ENCODE results near the gene SLC8A3.

SLC8A3 gene

GRCh38 chr14:70189456-70190077 is 816 bp upstream of the SLC8A3 start:
- DNase-seq (ENCODE audit: low spot score) = no peak
- TF ChIP-seq, protein P1, sequence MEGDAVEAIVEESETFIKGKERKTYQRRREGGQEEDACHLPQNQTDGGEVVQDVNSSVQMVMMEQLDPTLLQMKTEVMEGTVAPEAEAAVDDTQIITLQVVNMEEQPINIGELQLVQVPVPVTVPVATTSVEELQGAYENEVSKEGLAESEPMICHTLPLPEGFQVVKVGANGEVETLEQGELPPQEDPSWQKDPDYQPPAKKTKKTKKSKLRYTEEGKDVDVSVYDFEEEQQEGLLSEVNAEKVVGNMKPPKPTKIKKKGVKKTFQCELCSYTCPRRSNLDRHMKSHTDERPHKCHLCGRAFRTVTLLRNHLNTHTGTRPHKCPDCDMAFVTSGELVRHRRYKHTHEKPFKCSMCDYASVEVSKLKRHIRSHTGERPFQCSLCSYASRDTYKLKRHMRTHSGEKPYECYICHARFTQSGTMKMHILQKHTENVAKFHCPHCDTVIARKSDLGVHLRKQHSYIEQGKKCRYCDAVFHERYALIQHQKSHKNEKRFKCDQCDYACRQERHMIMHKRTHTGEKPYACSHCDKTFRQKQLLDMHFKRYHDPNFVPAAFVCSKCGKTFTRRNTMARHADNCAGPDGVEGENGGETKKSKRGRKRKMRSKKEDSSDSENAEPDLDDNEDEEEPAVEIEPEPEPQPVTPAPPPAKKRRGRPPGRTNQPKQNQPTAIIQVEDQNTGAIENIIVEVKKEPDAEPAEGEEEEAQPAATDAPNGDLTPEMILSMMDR (conservative IDR thresholded peaks at IDR 0.05; ENCODE audit: low read depth) = no peak
- no peak overlapping the region for H3K27ac ChIP-seq
- CTCF ChIA-PET = no interaction called here
- POLR2A ChIA-PET (ENCODE audit: low non-redundant PET) = no interaction called here

DNA sequence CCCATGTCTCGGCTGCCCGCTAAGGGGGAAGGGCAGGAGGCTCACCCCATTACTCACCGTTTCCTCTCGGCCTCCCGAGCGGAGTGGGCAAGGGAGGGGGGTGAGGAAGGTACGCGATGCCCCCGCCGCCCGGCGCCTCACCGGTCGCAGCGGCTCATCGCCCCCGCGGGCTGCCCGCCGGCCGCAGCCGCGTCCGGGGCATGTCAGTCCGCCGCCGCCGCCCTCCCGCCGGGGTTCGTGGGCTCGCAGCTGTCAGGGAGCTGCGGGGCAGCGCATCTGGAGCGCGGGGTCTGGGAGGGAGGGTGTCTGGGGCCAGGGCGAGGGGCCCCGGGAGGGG is 461 bp downstream of the SLC8A3 start:
- DNase-seq (ENCODE audit: low spot score) = peak; percentile 36
- CTCF ChIA-PET = no interaction called here
- POLR2A ChIA-PET (ENCODE audit: low non-redundant PET) = no interaction called here
- H3K27ac ChIP-seq = no peak overlapping the region
- TF ChIP-seq, protein P1 (conservative IDR thresholded peaks at IDR 0.05; ENCODE audit: low read depth) = no peak

GRCh38 chr14:70186900-70187451 is 1.8 kb downstream of the SLC8A3 start:
- DNase-seq (ENCODE audit: low spot score) = no peak
- H3K27ac ChIP-seq = no peak overlapping the region
- CTCF ChIA-PET = no interaction called here
- POLR2A ChIA-PET (ENCODE audit: low non-redundant PET) = no interaction called here
- TF ChIP-seq, protein P1 (conservative IDR thresholded peaks at IDR 0.05; ENCODE audit: low read depth) = no peak

- H3K27ac ChIP-seq = no peak overlapping the region
- ChIA-PET CTCF (no interaction called here), POLR2A (ENCODE audit: low non-redundant PET) (no interaction called here)
- TF ChIP-seq, protein P1 (conservative IDR thresholded peaks at IDR 0.05; ENCODE audit: low read depth) = no peak
- no peak for DNase-seq (ENCODE audit: low spot score)
These were observed 4.8 kb downstream of the SLC8A3 start for GRCh38 chr14:70183991-70184390.

DNA sequence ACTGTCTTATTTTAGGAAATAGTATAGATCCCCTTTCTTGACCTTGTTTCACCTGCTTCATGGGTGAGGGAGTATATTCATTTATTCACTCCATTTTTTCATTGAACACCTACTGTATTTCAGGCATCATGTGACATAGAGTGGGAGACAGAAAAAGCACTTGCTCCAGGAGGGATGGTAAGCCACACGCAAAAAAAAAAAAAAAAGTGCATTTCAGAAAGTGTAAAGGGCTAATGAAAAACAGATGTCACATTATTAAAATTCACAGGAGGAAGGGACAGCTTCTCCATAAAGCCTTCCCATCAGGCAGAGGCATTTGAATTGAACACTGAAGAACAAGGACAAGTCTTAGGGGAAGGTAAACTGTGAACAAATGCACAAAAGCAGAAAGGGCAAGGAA is 7.5 kb downstream of the SLC8A3 start:
- POLR2A ChIA-PET (ENCODE audit: low non-redundant PET) = no interaction called here
- H3K27ac ChIP-seq = no peak overlapping the region
- DNase-seq (ENCODE audit: low spot score) = no peak
- CTCF ChIA-PET = interaction anchor here (0.5 to 0.7 kb wide), 4 partner anchors 57 to 136 kb away, joined by 3 to 5 read pairs (median 3); no protein-coding TSS in a partner anchor
- TF ChIP-seq, protein P1 (conservative IDR thresholded peaks at IDR 0.05; ENCODE audit: low read depth) = no peak

- POLR2A ChIA-PET (ENCODE audit: low non-redundant PET) = no interaction called here
- no peak overlapping the region for H3K27ac ChIP-seq
- TF ChIP-seq, protein P1 (conservative IDR thresholded peaks at IDR 0.05; ENCODE audit: low read depth) = no peak
- no peak for DNase-seq (ENCODE audit: low spot score)
- CTCF ChIA-PET = interaction anchor here (0.5 to 0.7 kb wide), 2 partner anchors 92 to 135 kb away, joined by 3 to 5 read pairs; no protein-coding TSS in a partner anchor
These were observed 8.0 kb downstream of the SLC8A3 start for GRCh38 chr14:70180718-70181117.
